Left lobe of liver (tissue), 2 donors: ENCODE measurements around the gene PFAS. TPM values are rescaled to one million over a fixed set of nuclear protein-coding genes. Genes with fewer than 3 reads are reported as not detected.
"Not testable (repeated sequence)": the region's sequence is repeated elsewhere in the genome, so short reads cannot be mapped to it uniquely, and the experiment has no call there.

Source experiments
- ATAC-seq: fragments of 200-7000 bp; cut with Tn5 transposase; one replicate; pipeline ENCODE4 v1.9.1; 2020; ENCODE audit warnings: mild to moderate bottlenecking, moderate library complexity
- DNase-seq: peaks from one replicate; pipeline ENCODE4 v3.0.0-alpha.2; 2020; ENCODE audit warnings: low spot score
- total RNA-seq: library from RNA; stranded (reverse); gene quantifications from one replicate; pipeline ENCODE4 v1.2.1, GENCODE V29; 2021
- donor health status: DM: no; HTN: no; CAD: no; lungs with moderate emphysema.
- donor health status: DM: no; HTN: yes; CAD: no.

The PFAS gene
- 18.9 TPM for total RNA-seq

- ATAC-seq (peak; percentile 76), DNase-seq (peak; percentile 97)
Measured at GRCh38 chr17:8248751-8249607, at the start of gene PFAS. PFAS (plus strand) TSS chr17:8249289; CDS start chr17:8253938, 4,649 bp downstream.

DNA sequence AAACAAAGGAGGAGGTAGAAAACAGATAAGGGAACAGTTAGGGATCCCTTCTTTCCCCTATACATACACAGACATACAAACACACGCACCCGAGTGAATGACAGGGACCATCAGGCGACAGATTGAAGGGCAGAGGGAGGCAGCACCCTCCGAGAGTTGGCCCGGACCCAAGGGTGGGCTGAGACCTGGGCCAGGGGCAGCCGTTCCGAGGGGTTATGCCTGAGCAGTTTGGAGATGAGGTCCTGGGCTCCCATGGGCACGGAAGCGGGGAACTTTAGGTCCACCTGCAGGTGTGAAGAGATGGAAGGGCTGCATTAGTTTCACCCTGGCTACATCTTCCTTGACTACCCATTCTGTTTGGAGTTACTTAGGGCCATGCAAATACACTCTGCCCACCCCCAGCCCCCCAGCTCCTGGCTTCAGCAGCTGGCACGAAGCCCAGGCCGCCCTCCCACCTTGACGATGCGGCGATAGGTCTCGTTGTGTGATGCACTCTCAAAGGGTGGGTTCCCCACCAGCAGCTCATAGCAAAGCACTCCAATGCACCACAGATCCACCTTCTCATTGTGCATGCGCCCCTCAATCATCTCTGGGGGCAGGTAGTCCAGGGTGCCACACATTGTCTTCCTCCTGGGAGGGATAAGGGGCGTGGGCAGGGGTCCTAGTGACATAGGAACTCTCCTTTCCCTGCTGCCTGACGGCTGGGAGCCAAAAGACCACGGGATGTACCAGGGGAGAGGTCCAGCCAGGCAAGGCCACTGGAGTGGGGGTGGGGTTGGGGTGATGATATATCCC is 44.1 kb upstream of the PFAS start:
- DNase-seq = peak; percentile 42
- no peak for ATAC-seq

DNA sequence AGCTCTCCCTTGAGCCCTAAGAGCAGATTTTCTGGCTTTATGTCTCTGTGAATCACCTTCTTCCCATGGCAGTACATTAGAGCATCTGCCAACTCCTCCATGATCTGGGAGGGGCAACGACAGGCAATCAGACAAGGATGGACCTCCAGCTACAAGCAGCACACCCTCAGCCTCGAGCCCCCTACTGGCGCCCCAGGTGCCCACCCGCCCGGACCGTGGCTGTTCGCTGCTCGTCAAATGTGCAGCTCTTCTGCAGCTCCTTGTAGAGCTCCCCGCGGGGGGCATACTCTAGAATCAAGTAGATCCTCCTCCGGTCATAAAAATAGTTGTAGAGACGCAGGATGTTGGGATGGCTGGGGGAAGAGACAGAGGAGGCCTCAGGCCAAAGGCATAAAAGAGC is 42.6 kb upstream of the PFAS start:
- no peak for DNase-seq

GRCh38 chr17:8209907-8210760 is 39.0 kb upstream of the PFAS start, which contains the start of gene AURKB:
AURKB (minus strand) TSS chr17:8210575; CDS start chr17:8210224, 351 bp downstream.
- DNase-seq = peak; percentile 95
- peak; percentile 96 for ATAC-seq

More for the DNA sequence above, 42.6 kb upstream of the PFAS start:
- ATAC-seq = no peak

GRCh38 chr17:8210761-8211458 is 38.2 kb upstream of the PFAS start:
- peak; percentile 37 for ATAC-seq

DNA sequence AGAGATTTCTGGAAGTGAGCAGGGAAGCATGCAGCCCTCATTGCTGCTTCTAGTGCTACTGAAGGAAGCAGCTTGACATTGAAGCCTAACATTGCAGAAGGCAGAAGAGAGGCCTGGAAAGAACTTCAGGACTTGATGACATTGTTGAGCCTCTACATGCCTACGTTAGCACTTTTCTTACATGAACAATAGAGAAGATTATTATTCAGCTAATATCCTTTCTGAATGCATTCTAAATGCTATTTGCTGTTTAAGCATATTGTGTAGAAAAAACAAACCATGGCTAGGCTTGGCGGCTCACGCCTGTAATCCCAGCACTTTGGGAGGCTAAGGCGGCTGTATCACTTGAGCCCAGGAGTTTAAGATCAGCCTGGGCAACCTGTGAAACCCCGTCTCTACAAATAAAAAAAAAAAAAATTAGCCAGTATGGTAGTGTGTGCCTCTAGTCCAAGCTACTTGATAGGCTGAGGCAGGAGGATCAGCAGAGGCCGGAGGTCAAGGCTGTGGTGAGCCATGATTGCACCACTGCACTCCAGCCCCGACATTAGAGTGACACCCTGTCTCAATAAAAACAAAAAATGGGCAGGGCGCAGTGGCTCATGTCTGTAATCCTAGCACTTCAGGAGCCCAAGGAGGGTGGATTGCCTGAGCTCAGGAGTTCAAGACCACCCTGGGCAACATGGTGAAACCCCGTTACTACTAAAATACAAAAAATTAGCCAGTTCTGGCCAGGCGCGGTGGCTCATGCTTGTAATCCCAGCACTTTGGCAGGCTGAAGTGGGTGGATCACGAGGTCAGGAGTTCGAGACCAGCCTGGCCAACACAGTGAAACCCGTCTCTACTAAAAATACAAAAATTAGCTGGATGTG is 36.5 kb upstream of the PFAS start:
- no peak for DNase-seq
- peak; percentile 58 for ATAC-seq

More at GRCh38 chr17:8210761-8211458, 38.2 kb upstream of the PFAS start:
- DNase-seq = no peak

- ATAC-seq, DNase-seq: not testable (repeated sequence)
Measured at GRCh38 chr17:8214000-8214399, 35.1 kb upstream of the PFAS start.

DNA sequence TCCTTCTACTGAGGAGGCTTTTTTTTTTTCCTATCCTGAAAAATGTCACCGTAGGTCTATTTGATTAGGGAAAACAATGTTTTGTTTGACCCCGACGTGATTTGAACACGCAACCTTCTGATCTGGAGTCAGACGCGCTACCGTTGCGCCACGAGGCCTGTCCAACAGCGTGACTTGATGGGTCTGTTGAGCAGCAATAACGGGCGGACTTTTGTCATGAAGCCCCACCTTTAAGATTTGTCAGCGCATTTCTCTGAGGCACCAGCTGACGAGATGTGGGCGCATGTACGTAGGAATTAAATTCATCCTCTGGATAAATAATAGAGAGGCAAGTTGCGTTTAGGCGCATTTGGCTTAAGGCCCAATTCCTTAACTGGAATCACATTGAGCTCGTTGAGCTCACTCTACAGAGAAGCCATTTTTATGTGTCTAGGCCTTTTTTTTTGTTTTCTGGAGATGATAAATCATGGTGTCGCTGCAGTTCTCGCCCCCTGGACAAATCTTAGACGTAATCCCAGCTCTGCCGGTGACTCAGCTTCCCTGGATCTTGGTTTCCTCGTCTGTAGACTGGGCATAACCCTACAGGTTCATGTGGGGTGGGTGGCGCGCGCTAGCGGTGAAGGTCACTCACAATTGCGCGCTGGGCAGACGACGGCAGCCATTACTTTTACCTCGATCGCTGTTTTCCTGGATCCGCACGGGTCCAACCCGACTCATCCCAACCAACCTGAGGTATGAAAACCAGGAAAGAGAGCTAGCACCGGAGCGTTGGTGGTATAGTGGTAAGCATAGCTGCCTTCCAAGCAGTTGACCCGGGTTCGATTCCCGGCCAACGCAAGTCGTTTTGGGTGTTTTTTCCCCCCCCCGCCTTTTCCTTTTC is 28.1 kb upstream of the PFAS start:
- peak; percentile 93 for DNase-seq
- ATAC-seq = peak; percentile 60

DNA sequence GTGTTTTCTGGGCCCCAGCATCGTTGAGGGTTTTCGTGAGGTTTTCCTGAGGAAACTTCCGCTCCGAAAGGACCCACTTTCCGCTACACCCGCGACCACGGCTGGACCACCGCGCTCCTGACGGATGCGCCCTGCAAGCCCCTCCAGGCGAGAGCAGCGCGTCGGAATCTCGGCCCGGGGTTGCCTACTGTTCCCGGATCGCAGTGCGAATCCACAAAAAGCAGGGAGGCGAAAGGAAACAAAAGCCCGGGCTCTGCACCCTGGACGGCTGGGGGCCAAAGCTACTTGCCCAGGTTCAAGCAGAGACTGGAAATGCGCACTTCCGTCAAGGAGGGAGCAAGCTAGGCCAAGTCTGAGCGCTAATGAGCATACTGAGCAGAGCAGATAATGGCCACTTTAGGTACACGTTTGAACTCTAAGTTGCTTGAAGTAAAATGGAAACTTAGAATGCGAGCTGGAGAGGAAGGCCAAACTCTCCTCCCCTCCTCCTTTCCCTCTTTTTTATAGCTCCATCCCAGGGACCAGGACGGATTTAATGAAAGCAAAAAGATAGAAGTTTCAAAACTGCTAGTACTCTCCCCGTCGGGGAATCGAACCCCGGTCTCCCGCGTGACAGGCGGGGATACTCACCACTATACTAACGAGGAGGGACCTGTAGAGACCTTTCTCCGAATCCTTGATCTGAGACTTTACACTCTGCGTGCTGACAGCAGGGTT is 27.3 kb upstream of the PFAS start:
- DNase-seq (peak; percentile 91), ATAC-seq (peak; percentile 61)

DNA sequence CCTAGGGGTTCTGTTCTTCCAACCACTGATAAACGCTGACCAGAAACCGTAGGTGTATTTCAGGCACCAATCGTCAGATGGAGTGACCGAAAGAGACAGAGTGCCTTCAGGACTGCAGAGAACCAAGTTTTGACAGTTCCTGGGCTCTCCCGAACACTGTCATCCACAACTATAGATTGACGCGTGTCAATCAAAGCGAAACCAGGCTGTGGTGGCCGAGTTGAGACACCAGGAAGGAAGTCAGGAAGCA is 26.8 kb upstream of the PFAS start:
- DNase-seq (no peak), ATAC-seq (no peak)

DNA sequence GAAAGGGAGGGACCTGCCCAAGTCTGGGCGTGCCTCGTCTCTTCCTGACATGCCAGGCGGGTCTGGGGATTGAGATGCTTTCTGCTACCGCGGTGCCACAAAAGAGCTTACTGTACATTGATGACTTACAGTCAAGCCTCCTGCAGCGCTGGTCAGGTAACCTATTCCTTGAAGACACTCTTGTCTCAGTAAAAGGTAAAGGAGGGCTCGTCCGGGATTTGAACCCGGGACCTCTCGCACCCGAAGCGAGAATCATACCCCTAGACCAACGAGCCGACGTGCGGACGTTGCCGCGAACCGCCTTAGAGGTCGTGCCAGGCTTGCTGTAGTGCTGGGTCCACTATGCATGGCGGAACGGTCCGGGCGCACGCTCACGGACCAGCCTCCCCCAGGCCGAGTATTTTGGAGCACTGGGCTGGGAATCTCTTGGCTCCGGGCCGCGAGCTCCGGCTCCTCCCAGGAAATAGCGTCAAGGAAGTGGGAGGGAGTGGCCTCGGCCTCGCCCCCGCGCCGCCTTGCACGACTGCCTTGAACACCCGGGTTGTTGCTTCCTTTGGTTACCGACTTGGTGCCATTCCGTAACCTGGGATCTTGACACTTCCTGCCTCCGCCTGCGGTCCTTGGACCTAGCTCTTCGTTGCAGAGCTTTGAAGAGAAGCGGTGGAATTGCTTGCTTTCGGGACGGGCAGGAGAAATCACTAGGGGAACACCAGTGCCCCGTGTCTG is 26.3 kb upstream of the PFAS start:
- peak; percentile 75 for ATAC-seq
- peak; percentile 96 for DNase-seq

DNA sequence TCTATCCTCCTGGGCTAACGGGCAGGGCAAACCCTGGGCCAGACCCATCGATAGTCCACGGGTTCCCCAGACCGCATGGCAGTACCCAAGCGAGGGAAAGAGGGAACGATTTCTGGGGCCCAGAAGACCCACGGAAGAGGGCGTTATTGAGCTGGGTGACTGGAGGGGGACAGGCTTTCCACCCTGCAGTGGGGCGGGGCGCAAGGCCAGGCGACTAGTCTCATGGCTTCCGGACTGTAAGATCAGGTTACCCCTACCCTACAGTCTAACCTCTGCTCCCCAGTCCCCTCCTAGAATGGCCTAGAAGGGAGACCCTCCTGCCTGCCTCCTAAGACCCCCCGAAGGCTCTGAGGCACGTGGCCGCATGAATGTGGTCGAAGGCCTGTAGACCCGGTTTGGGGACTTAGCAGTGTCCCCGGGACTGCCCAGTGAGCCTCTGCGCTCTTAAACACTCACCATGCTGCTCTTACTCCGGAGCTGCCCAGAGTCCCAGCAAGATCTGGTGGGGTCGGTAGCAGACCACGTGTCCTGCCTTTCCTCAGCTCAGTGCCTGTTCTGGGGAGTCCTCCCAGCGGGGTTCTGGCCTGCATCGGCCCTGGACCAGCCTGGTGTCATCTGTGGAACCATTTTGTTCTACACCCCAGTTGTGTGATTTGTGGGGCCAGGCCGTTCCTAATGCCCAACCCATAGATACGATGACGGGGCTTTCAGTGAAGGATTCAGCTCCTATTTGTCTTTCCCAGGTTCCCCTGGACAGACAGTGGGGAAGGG is 25.5 kb upstream of the PFAS start:
- ATAC-seq (peak; percentile 32), DNase-seq (peak; percentile 72)

- DNase-seq (no peak), ATAC-seq (no peak)
Measured at GRCh38 chr17:8224891-8225812, 23.9 kb upstream of the PFAS start.

- ATAC-seq (no peak), DNase-seq (no peak)
Measured at GRCh38 chr17:8225813-8226535, 23.1 kb upstream of the PFAS start.
